Ishikawa (cell line): Measurements from ENCODE around the gene NRDC.

ENCODE experiments used
- TCF12 ChIP-seq: IDR thresholded peaks from 2 replicates; pipeline ENCODE4 v1.6.1; 2012; ENCODE audit warnings: low read depth
- YY1 ChIP-seq: IDR thresholded peaks from 2 replicates; pipeline ENCODE4 v1.6.1; 2012; ENCODE audit warnings: low read depth

- TF ChIP-seq TCF12 (no peak), YY1 (no peak)
Measured at GRCh38 chr1:51858892-51859291, 19.6 kb downstream of the NRDC start.
